HCT116 (cell line): ENCODE results near the gene TTC9. TPM values are rescaled to one million over a fixed set of nuclear protein-coding genes. Genes with fewer than 3 reads are reported as not detected.

Source experiments
- ATAC-seq: fragments of 200-7000 bp; cut with Tn5 transposase; 2 replicates; pipeline ENCODE4 v1.9.1; 2020; ENCODE audit warnings: mild to moderate bottlenecking, moderate library complexity
- BruUV-seq: library from RNA; stranded (reverse); fragments of 400-500 nt; replicated peaks from 2 replicates; lab custom pipeline; 2021; lab: Mats Ljungman, UMichigan
- CTCF ChIA-PET: fragments of 300-600 bp; sonication (Branson Sonifier 250); formaldehyde crosslinking; loops from one replicate; lab custom pipeline; 2021; ENCODE audit warnings: antibody characterized with exemption; lab: Charles Lee
- POLR2A ChIA-PET: fragments of 300-600, 350-600 bp; sonication (Branson Sonifier 250); formaldehyde crosslinking; loops from one replicate; lab custom pipeline; 2021; ENCODE audit warnings: antibody characterized with exemption; lab: Charles Lee
- RAD21 ChIA-PET, 2 experiments: fragments of 300-600 bp; sonication (Branson Sonifier 250); formaldehyde crosslinking; loops; one replicate each; lab custom pipeline; 2023; ENCODE audit warnings: low total read pairs in 2 of 2; ENCODE audit not compliant: uncharacterized antibody in 2 of 2, unreplicated experiment in 2 of 2, low non-redundant PET in 1 of 2; lab: Charles Lee
- DNase-seq: peaks from one replicate; pipeline ENCODE4 v3.0.0-alpha.2; 2010; ENCODE audit warnings: low read depth, low spot score
- H2AFZ ChIP-seq: fragments of 200-600 bp; shearing (Covaris generic), sonication (generic); 2 replicates; pipeline ENCODE4 v1.6.1; 2017; ENCODE audit warnings: low read depth, mixed run types, mixed read lengths, antibody characterized with exemption, low read length; ENCODE audit not compliant: poor library complexity, severe bottlenecking
- H3K27ac ChIP-seq: 2 replicates; pipeline ENCODE4 v1.5.1; 2012; ENCODE audit warnings: low read depth, low read length
- H3K27me3 ChIP-seq: fragments of 200-600 bp; sonication (generic); 2 replicates; pipeline ENCODE4 v1.6.1; 2016; ENCODE audit warnings: mixed run types, low read length, mixed read lengths; ENCODE audit not compliant: insufficient read depth
- H3K36me3 ChIP-seq, 2 experiments: fragments of 200-500 bp in 1 of 2; fragments of 200-600 bp in 1 of 2; sonication (Bioruptor generic) in 1 of 2; sonication (generic) in 1 of 2; 2 replicates each; pipeline versions ENCODE4 v1.5.1 to v1.6.1; 2014 to 2016; ENCODE audit warnings: low read length in 2 of 2, inconsistent platforms in 1 of 2, mixed read lengths in 1 of 2, mixed run types in 1 of 2; ENCODE audit not compliant: insufficient read depth in 2 of 2, control insufficient read depth in 1 of 2
- H3K4me1 ChIP-seq, 2 experiments: fragments of 200-600 bp in 1 of 2; sonication (generic) in 1 of 2; 2 replicates each; pipeline versions ENCODE4 v1.5.1 to v1.6.1; 2012 to 2017; ENCODE audit warnings: low read length in 2 of 2, inconsistent platforms in 1 of 2, mild to moderate bottlenecking in 1 of 2, mixed read lengths in 1 of 2, mixed run types in 1 of 2, moderate library complexity in 1 of 2; ENCODE audit not compliant: insufficient read depth in 2 of 2, control insufficient read depth in 1 of 2
- H3K4me2 ChIP-seq: fragments of 200-600 bp; sonication (generic); 2 replicates; pipeline ENCODE4 v1.6.1; 2017; ENCODE audit warnings: mixed run types, low read length, mixed read lengths
- H3K4me3 ChIP-seq, 2 experiments: fragments of 200-600 bp in 1 of 2; sonication (generic) in 1 of 2; replicated peaks in 1 of 2; 2 replicates each; pipeline ENCODE4 v1.5.1; 2011 to 2016; ENCODE audit warnings: low read length in 2 of 2, control low read depth in 1 of 2, low read depth in 1 of 2, mild to moderate bottlenecking in 1 of 2, mixed read lengths in 1 of 2, mixed run types in 1 of 2
- H3K79me2 ChIP-seq: fragments of 200-600 bp; sonication (generic); 2 replicates; pipeline ENCODE4 v1.6.1; 2017; ENCODE audit warnings: mild to moderate bottlenecking, mixed run types, low read length, moderate library complexity, mixed read lengths; ENCODE audit not compliant: insufficient read depth
- H3K9ac ChIP-seq: fragments of 200-600 bp; sonication (generic); 2 replicates; pipeline ENCODE4 v1.6.1; 2016; ENCODE audit warnings: low read length, mixed read lengths
- H3K9me2 ChIP-seq: fragments of 200-600 bp; sonication (generic), shearing (Covaris generic); 2 replicates; pipeline ENCODE4 v1.6.1; 2017; ENCODE audit warnings: mixed run types, mild to moderate bottlenecking, moderate library complexity; ENCODE audit not compliant: insufficient read depth
- H3K9me3 ChIP-seq, 2 experiments: fragments of 200-500 bp in 1 of 2; fragments of 200-600 bp in 1 of 2; sonication (Bioruptor generic) in 1 of 2; sonication (generic) in 1 of 2; 2 replicates each; pipeline ENCODE4 v1.6.1; 2014 to 2017; ENCODE audit warnings: low read length in 2 of 2, mixed read lengths in 2 of 2, inconsistent platforms in 1 of 2, low read depth in 1 of 2, mild to moderate bottlenecking in 1 of 2, mixed run types in 1 of 2, moderate library complexity in 1 of 2; ENCODE audit not compliant: control insufficient read depth in 1 of 2, insufficient read depth in 1 of 2
- H4K20me1 ChIP-seq: fragments of 200-600 bp; sonication (generic), shearing (Covaris generic); 2 replicates; pipeline ENCODE4 v1.6.1; 2017; ENCODE audit warnings: mixed run types, mild to moderate bottlenecking, moderate library complexity; ENCODE audit not compliant: insufficient read depth
- ATF3 ChIP-seq: IDR thresholded peaks from 2 replicates; pipeline ENCODE4 v1.6.1; 2012
- CBX3 ChIP-seq: IDR thresholded peaks from 2 replicates; pipeline ENCODE4 v1.6.1; 2012; ENCODE audit warnings: low read depth
- CEBPB ChIP-seq: IDR thresholded peaks from 2 replicates; pipeline ENCODE4 v1.6.1; 2012; ENCODE audit warnings: low read depth
- ELF1 ChIP-seq: IDR thresholded peaks from 2 replicates; pipeline ENCODE4 v1.6.1; 2012; ENCODE audit warnings: low read depth, borderline replicate concordance
- EZH2 ChIP-seq: fragments of 200-600 bp; sonication (generic); IDR thresholded peaks from 2 replicates; pipeline ENCODE4 v1.6.1; 2017; ENCODE audit warnings: antibody characterized with exemption, mixed run types
- EZH2phosphoT487 ChIP-seq: fragments of 200-600 bp; IDR thresholded peaks from 2 replicates; pipeline ENCODE4 v1.6.1; 2018; ENCODE audit warnings: antibody characterized with exemption, borderline replicate concordance
- FOSL1 ChIP-seq: IDR thresholded peaks from 2 replicates; pipeline ENCODE4 v1.6.1; 2012; ENCODE audit warnings: low read depth
- JUND ChIP-seq: IDR thresholded peaks from 2 replicates; pipeline ENCODE4 v1.6.1; 2012
- MAX ChIP-seq: IDR thresholded peaks from 2 replicates; pipeline ENCODE4 v1.6.1; 2012
- POLR2A ChIP-seq: IDR thresholded peaks from 2 replicates; pipeline ENCODE4 v1.7.0; 2011; ENCODE audit warnings: borderline replicate concordance; ENCODE audit not compliant: insufficient read depth, insufficient read length; ENCODE audit errors: extremely low read depth
- RAD21 ChIP-seq: IDR thresholded peaks from 2 replicates; pipeline ENCODE4 v1.6.1; 2012; ENCODE audit warnings: low read depth, mild to moderate bottlenecking
- SIN3A ChIP-seq: IDR thresholded peaks from 2 replicates; pipeline ENCODE4 v1.6.1; 2012; ENCODE audit warnings: low read depth
- SRF ChIP-seq: IDR thresholded peaks from 2 replicates; pipeline ENCODE4 v1.6.1; 2012; ENCODE audit warnings: low read depth
- YY1 ChIP-seq: IDR thresholded peaks from 2 replicates; pipeline ENCODE4 v1.6.1; 2011; ENCODE audit warnings: low read length, low read depth, moderate library complexity, mild to moderate bottlenecking; ENCODE audit not compliant: insufficient replicate concordance; ENCODE audit errors: extremely low read depth
- ZBTB33 ChIP-seq: IDR thresholded peaks from 2 replicates; pipeline ENCODE4 v1.6.1; 2011; ENCODE audit warnings: mild to moderate bottlenecking, low read length, moderate library complexity; ENCODE audit not compliant: insufficient replicate concordance; ENCODE audit errors: extremely low read depth
- ZFX ChIP-seq: fragments of 450-650 bp; IDR thresholded peaks from 2 replicates; pipeline ENCODE4 v1.6.1; 2017
- intact Hi-C: fragments of 100-400 bp; cut with micrococcal nuclease; formaldehyde crosslinking; loops from 2 replicates; pipeline ENCODE4 v1.10.0; 2022
- total RNA-seq: library from RNA; stranded (reverse); gene quantifications from one replicate; pipeline ENCODE4 v1.2.1, GENCODE V29; 2021; ENCODE audit not compliant: unreplicated experiment

Gene TTC9
- total RNA-seq, 1 experiment from 2014 or later: 2.4 TPM

GRCh38 chr14:70651522-70651921, 9.8 kb downstream of the TTC9 start:
- CTCF ChIA-PET: no interaction called here
- Histone ChIP-seq H3K9me3 (no peaks in the 10 kb centered on the region), H4K20me1 (no peaks in the 10 kb centered on the region), H3K9me2 (no peaks in the 10 kb centered on the region), H3K36me3 (no peaks in the 10 kb centered on the region), H3K27ac (no peak overlapping the region), H3K4me2 (no peak overlapping the region), H3K4me1 (peaks cover 0 to 5% of the 10 kb centered on the region in 2 experiments; a peak in 1 of 4 replicates), H2AFZ (no peak overlapping the region), H3K4me3 (no peak overlapping the region), H3K9ac (no peak overlapping the region), H3K79me2 (no peaks in the 10 kb centered on the region), H3K27me3 (no peaks in the 10 kb centered on the region)
- POLR2A ChIA-PET: no interaction called here
- DNase-seq (no peak), ATAC-seq (no peak)
- intact Hi-C loops: no loop called here
- TF ChIP-seq MAX (no peak), FOSL1 (no peak), ELF1 (no peak), CBX3 (no peak), SRF (no peak), ATF3 (no peak), JUND (no peak), EZH2phosphoT487 (no peak), EZH2 (no peak), ZBTB33 (no peak), SIN3A (no peak), RAD21 (no peak), ZFX (no peak), CEBPB (no peak), YY1 (no peak), POLR2A (no peak)
- RAD21 ChIA-PET: no interaction called here
- BruUV-seq: no TSS peak
